Fibroblast of peridontal ligament (primary cell): ENCODE measurements around the gene PCNT.

Experiments used
- DNase-seq: peaks from one replicate; pipeline ENCODE4 v3.0.0-alpha.2; 2010; ENCODE audit errors: extremely low read depth

Gene PCNT

DNA sequence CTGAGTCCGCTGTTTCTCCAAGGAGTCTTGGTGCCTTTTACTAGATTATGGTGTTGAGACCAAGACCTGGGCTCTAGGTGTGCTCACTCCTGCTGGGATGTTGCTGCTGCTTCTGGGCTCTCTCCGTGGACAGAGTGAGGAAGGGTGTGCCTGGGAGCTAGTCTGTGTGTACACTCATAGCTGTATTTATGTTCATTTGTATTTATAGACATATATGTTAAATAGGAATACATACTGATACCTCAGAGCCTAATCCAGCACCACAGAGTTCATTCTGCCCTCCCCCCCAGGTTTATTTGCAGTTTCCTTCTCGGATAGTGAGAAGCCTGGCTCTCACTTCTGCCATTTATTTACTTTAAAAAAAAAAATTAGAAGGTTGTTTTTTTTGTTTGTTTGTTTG is 12.6 kb downstream of the PCNT start:
- DNase-seq = no peak

DNA sequence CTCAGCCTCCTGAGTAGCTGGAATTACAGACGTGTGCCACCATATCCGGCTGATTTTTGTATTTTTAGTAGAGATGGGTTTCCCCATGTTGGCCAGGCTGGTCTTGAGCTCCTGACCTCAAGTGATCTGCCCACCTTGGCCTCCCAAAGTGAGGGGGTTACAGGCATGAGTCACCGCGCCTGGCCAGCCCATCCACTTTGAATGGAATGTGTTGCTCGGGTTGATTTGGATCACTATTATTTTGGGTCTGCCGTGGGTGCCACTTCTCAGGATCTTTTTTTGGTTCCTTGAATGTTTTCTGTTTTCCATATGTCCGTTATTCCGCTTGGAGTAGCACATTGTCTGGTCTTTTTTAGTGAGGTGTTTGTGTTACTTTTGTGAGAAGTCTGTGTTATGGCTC is 17.0 kb downstream of the PCNT start:
- no peak for DNase-seq

DNA sequence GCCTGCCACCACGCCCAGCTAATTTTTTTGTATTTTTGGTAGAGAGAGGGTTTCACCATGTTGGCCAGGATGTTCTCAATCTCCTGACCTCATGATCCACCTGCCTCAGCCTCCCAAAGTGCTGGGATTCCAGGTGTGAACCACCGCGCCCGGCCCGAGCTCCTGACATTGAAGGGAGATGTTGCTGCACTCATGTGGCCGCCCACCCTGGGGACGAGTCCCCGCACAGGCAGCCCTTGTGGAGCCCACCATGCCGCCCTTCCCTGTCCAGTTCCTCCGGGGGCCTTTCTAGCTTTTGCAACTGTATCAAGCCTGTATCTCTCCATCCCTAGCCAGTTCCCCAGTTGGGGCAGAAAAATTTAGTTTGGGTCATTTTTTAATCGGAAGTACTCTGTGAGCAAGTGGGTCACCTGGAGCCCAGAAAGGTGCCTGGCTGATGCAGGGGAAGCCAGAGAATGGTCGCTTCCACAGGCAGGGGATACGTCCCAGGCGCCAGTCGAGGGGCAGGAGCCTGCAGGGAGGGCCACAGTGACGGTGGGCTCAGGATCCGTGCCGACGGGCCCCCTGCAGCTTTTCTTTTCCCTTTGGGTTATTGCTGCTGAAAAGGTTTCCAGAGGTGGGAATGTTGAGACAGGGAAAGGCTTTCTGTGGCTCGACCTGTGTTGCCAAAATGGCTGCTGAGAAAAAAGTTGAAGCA is 20.4 kb downstream of the PCNT start:
- no peak for DNase-seq

DNA sequence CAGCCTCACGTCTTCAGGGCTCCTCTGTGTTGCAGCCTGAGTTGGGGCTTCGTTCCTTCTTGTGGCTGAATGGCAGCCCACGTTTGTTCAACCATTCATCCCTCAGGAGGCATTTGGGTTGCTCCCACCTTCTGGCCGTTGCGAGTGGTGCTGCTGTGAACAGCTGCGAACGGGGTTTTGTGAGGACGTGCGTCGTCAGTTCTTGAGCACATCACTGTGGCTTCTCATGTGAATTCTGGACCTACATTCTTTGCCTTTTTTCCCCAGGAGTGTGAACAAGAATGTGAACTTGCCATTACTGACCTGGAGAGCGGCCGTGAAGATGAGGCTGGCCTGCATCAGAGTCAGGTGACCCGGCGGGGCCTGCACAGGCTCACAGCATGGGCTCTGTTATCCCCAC is 21.9 kb downstream of the PCNT start:
- no peak for DNase-seq

DNA sequence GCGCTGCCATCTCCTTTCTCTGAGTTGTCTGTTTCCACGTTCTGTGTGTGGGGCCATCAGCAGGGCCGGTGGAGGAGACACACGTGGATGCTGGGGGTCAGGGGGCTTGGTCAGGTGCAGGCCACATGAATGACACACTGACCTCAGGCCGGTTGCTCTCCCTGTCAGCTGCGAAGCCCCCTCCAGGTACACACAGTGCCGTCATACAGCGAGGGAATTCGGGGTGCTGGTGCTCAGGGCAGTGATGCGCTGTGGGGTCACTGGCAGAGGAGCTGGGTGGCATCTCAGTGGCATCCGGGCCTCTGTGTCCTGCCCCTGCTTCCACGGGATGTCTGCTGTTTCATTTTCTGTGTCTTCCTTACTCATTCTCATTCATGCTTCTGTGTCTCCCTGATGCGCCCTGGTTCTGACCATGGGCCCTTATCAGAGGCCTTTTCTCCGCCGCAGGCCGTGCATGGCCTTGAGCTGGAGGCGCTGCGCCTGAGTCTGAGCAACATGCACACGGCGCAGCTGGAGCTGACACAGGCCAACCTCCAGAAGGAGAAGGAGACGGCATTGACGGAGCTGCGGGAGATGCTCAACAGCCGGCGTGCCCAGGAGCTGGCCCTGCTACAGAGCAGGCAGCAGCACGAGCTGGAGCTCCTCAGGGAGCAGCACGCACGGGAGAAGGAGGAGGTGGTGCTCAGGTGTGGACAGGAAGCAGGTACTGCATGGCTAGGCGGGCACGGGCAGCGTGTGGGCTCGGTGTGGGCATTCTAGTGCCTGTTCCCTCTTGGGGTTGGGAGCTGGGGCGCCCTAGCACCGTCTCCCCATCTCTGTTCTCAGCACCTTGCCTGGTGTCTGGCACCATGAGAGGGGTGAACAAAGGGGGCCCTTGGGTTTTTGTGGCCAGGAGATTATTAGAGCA is 22.6 kb downstream of the PCNT start:
- DNase-seq = no peak

DNA sequence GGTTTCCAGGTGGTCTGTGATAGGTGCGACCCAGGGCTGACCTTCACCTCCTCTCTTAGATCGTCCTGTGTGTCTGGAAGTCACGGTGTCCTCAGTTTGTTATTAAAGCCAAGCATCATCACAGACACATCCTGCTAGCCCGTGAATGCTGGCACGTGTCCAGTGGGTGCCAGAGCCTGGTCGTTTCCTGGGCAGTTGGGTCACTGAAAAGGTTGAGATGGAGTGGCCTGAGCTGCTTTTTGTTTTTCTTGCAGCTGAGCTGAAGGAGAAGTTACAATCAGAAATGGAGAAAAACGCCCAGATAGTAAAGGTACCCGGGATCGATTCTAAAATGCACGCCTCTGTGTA is 23.2 kb downstream of the PCNT start:
- DNase-seq = no peak

DNA sequence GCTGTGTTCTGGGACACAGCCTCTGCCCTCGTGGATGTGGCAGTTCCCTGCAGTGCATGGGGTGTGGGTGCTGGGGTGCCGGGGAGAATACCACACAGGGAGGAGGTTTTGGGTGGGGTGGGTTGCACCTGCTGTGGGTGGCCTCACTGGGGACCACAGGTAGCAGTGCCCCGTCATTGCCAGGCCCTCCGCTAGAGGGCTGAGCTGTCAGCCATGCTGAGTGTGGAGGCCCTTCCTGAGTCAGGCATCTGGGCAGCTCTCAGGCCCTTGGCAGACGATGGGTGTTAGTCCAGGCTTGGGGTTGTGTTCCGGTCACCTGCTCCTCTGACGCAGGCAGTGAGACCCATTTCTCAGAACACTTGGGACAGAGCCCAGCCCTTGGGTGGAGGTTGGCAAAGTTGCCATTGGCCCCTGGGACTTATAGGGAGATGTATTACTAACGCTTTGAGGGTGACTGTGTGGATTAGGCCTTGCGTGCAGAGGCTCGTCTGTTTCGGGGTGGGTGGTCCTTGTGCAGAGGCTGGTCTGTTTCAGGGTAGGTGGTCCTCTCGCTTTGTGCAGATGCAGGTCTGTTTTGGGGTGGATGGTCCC is 23.9 kb downstream of the PCNT start:
- DNase-seq = peak; percentile 11

DNA sequence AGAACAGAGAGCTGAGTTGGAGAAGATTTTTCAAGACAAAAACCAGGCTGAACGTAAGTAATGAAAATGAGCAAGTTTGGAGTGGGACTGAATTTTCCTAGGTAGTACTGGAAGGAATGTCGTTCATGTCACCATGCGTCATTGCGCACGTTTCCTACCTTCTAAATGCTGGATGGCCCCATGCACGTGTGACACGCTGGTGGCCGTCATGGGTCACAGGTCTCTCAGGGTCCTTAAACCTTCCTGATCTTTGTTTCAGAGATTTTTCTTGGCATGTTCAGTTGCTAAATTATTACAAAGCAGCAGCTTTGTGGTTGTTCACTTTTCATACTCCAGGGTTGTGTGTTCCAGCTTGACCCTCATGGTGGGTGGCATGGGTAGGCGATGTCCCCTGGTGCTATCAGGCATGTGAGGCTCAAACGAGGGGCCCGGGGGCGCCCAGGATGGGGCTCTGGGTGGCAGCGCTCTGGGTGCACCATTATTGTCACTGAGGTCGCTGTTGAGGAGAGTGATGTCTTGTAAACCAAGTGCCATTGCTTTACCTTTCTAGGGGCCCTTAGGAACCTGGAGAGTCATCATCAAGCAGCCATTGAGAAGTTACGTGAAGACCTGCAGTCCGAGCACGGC is 25.3 kb downstream of the PCNT start:
- no peak for DNase-seq

DNA sequence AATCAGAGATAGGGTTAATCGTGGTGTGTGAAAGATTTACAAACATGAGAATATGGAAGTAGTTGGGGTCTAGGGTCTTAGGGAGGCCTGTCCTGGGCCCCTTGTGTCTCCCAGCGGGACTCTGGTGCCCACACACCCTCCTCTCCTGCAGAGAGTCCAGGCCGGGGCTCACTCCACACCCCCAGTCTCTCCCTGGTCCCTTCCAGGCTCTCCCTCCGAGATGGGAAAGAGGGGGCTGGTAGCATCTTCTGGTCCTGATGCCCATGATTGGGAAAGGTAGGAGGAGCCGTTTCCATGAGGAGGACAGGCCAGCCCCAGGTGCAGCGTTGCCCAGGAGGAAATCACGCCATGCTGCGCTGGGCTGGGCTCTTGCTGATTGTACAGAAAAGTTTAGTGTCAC is 26.6 kb downstream of the PCNT start:
- no peak for DNase-seq

DNA sequence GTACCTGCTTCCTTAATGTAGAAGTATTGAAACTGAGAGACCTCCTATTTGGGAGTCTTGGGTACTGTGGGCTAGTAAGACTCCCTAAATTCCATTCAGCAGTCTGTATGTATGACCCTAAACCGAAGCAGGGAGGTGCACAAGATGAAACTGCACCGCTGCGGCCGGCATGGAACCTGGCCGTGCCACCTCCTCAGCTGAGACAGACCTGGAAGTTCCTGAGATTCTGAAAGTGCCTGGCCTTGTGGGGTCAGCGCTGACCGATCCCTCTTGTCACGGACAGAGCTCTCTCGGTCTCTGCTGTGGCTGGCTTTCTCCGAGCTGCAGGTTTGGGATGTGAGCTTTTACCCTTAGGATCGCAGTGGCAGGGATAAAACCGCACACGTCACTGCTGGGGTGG is 27.0 kb downstream of the PCNT start:
- DNase-seq = no peak

DNA sequence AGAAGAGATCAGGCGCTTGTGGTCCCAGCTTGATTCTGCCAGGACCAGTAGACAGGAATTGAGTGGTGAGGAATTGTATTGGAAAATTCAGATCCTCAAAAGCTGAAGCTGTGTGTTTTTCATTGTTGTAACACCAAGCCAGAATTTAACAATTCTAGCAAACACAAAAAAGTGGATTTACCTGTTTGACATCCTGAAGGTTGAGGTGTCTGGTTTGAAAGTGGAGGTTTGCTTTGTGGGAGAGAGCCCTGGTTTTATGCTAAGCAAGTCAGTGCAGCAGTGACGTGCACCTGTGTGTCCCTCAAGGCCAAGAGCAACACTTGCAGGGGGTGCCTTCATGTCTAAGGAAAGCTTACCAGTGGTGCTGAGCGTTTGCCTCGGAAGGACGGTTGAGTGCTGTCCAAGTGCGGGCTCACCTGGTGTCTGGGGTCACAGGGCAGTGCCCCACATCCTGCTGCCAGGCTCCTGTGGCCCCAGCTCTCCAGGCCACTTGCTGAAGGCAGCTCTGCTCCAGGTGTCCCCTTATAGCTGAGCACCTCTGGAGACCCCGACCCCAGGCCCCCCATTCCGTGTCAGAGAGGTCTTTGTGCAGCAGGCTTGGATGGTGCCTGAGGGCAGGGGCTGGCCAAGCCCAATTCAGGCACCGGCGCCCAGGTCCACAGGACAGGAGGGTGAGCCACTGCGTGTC is 27.7 kb downstream of the PCNT start:
- DNase-seq = no peak

DNA sequence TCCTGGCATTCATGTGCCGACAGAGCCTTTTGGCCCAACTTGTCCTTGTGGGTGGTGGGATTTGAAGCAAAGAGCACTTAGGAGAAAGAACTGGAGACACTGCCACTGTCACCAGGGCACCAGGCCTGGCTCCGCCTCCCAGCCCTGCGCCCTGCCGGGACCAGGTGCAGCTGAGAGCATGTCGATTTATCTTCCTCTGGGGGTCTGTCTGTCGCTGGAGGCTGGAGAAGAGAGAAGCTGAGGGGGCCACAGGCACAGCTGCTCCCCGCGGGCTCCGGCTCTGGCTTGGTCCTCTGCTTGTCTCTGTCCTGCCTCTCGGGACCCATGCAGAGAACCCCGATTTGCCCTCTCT is 28.2 kb downstream of the PCNT start:
- no peak for DNase-seq

DNA sequence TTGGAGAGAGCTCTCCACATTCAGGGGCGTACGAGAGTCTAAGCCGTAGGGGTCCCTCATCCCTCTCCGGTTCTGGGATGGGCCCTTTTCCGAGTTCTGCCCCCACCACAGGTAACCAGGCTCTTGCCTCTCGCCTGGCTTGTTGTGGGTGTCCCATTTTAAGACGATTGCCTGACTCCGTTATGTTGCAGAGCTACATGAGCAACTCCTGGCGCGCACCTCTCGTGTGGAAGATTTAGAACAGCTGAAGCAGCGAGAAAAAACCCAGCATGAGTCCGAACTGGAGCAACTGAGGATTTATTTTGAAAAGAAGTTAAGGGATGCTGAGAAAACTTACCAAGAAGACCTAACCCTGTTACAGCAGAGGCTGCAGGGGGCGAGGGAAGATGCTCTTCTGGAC is 29.0 kb downstream of the PCNT start:
- no peak for DNase-seq

DNA sequence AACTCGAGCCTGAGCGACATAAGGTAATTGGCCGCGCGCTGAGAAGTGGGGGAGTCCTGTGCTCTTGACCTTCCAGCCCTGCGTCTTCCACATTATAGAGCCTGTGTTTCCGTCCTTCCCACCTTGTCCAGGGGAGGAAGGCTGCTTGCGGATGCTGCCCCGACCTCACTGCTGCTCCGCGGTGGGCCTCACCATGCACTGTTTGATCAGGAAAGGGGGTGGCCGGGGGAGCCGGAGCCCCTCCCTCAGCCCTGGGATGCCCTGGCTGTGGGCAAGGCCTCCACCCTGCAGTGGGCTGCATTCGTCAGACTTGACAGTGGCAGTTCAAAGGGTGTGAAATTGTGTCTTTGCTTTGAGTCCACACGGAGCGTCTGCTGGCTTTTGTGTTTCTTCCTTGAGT is 30.1 kb downstream of the PCNT start:
- no peak for DNase-seq

DNA sequence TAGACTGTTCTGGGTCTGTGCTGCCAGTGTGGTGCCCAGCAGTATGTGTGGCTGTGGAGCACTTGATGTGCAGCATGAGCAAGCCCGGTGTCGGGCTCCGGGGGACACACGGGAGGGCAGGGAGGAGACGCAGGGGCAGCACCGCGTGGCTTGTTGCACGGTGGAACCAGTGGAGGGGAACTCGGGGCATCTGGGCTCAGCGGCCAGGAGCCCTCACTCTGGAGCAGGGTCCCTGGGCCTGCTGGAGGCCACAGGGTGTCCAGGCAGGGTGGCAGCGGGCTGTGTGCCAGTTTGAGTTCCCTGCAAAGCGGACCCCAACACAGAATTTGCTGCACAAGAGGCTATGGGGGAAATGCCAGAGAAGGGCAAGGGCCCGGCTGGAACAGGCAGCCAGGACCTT is 30.6 kb downstream of the PCNT start:
- no peak for DNase-seq

DNA sequence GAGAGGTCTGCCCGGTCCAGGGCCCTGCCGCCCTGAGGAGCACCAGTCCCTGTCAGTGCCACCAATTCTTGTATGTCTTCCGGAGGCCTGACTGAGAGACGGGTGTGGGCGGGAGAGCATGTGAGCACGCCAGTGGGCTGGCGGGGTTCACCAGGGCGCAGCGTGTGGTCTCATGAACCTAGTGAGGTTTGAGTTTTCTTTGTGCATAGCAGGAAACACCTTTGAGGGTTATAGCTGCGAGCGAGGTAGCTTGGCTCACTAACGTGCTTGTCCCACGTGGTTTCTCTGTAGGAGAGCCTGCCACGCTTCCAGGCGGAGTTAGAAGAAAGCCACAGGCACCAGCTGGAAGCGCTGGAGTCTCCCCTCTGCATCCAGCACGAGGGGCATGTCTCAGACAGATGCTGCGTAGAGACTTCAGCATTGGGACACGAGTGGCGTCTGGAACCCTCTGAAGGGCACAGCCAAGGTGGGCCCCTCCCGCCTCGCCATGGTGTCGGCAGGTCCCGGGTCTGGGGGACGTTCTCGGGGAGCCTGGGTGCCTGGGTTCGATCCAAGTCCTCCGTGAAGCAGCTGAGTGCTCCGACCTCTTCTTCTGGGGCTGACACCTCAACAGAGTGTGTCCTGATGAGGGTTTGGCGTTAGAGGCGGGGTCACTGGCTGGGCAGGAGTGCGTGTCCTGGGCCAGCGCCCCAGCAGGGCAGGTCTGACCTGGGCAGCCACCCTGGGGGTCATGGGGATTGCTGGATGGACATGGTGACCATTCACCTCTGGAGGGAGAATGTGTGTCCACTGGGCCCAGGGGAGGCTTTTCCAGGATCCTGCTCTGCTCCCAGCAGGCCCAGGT is 31.4 kb downstream of the PCNT start:
- DNase-seq = no peak

DNA sequence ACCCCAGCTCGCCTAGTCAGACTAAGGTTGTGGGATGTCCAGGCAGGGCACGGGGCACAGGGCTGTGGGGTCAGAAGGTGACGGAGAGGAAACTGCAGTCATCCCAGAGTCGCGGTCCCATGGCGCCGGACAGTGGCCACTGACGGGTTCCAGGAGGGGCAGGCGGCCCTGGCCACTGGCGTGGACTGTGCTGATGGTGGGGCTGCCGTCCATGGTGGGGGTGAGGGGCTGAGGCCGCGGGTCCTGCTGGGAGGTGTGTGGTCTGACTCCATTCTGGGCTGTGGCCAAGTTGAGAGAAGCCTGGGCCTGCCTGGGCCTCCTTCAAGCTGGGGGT is 32.0 kb downstream of the PCNT start:
- no peak for DNase-seq

DNA sequence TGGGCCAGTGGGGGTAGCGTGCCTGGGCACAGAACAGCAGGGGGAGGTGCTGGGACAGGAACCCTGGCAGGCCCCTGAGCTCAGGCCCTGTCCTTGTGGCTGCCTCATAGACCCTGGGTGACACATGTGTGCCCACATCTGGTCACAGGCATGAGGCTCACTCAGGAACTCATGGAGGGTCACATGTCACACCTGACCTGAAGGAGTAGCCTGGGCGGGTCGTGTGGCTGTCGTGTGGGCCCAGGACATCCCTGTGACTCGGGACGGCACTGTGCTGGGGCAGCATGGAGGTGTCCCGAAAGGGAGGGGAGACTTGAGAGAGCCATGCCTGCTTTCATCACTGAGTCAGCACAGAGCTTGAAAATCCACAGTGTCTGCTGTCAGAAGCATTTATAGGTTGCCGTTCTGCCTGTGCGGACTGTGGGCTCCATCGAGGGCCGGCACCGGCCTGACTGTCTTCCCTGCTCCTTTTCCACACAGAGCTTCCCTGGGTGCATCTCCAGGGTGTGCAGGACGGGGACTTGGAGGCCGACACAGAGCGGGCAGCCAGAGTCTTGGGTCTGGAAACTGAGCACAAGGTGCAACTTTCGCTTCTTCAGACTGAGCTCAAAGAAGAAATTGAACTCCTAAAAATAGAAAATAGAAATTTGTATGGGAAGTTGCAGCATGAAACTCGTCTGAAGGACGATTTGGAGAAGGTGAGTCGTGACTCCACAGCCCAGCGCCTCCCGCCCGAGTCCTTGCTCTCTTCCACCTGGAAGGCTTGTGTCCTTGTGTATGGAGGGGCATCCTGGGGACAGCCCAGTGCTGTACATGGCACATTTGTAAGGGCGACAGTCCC is 32.8 kb downstream of the PCNT start:
- DNase-seq = no peak

DNA sequence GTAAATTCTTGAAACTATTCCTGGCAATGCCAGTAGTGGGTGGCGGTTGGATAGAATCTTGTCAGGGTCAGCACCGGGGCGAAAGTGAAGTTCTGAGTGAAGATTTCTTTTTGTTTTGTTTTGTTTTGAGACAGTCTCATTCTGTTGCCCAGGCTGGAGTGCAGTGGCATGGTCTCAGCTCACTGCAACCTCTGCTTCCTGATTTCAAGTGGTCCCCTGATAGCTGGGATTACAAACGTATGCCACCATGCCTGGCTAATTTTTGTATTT is 33.3 kb downstream of the PCNT start:
- DNase-seq = no peak

DNA sequence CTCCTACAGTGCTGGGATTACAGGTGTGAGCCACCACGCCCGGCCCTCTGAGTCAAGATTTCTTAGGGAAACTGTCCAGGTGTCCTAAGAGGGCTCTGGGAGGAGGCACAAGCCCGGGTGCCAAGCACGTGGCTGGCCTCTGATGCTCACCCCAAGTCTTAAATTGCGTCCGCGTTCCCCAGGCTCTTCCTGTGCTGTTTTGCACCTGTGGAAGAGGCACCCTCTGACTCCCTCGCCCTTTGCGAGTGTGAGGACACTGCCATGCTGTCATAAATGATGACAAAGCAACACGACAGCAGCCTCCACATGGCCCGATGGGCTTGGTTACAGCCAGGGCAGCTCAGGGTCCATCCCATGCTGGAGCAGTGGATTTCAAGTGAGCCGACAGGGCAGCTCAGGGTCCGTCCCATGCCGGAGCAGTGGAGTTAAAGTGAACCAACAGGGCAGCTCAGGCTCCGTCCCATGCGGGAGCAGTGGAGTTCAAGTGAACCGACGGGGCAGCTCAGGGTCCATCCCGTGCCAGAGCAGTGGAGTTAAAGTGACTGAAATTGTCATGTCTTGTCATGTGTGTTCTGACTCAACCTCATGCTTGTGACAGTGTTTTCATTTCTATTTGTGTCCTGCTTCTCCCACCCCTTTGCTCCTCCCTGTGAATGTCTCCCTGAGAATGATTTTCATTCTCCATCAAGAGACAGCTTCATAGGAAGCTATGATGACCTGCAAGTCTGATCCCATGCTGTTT is 33.9 kb downstream of the PCNT start:
- no peak for DNase-seq
